UCSD-AML1 (cell line): ENCODE data around the gene PBXIP1.
"Not testable (repeated sequence)": the region's sequence is repeated elsewhere in the genome, so short reads cannot be mapped to it uniquely, and the experiment has no call there.

Source experiments
- DNase-seq: peaks from one replicate; lab custom pipeline; 2025; ENCODE audit not compliant: unreplicated experiment; lab: John Stamatoyannopoulos, UW

PBXIP1 gene

DNA sequence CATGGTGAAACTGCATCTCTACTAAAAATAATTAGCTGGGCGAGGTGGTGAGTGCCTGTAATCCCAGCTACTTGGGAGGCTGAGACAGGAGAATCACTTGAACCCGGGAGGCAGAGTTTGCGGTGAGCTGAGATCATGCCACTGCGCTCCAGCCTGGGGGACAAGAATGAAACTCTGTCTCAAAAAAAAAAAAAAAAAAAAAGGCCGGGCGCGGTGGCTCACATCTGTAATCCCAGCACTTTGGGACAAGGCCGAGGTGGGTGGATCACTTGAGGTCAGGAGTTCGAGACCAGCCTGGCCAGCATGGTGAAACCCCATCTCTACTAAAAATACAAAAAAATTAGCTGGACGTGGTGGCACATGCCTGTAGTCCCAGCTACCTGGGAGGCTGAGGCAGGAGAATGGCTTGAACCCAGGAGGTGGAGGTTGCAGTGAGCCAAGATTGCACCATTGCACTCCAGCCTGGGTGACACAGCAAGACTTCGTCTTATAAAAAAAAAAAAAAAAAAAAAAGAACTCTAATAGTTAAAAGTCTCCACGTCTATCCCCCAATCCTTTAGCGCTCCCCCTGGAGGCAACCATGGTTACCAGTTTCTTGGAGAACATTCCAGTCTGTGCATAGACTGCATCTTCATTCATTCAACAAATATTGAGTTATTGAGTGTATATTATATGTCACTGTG lies 39.5 kb upstream of the PBXIP1 start:
- peak; percentile 47 for DNase-seq

DNA sequence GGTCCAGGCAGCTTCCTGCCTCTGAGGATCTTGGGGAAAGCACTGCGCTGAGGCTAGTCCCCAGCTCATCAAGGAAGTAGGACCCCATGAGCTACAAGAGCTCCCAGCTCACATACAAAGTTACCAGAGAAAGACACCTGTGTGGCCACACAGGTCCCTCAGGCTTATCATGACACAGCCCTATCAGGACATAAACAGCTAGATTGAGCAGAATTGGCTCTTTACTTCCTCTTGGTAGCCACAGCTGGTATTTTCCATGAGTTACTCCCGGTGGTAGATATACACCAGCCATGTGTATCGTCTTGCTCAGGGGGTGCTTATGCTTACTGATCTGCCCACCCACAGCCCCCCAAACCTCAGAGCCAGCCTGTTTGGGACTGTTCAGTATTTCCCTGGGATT lies 38.7 kb upstream of the PBXIP1 start:
- no peak for DNase-seq

DNA sequence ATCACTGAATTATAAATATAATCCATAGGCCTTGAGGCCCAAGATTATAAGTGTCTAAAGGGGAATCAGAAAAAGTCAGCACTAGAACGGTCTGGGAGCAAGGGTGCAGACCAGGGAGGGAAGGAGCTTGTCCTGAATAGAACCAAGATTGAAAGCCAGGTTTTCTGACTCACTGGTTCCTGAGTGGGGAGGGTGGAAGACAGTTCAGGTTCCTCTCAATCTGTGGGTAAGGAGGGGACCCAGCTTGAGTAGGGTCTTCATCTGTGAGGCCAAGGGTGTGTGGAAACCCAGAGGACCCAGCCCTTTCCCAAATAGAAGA lies 38.3 kb upstream of the PBXIP1 start:
- DNase-seq = no peak

DNA sequence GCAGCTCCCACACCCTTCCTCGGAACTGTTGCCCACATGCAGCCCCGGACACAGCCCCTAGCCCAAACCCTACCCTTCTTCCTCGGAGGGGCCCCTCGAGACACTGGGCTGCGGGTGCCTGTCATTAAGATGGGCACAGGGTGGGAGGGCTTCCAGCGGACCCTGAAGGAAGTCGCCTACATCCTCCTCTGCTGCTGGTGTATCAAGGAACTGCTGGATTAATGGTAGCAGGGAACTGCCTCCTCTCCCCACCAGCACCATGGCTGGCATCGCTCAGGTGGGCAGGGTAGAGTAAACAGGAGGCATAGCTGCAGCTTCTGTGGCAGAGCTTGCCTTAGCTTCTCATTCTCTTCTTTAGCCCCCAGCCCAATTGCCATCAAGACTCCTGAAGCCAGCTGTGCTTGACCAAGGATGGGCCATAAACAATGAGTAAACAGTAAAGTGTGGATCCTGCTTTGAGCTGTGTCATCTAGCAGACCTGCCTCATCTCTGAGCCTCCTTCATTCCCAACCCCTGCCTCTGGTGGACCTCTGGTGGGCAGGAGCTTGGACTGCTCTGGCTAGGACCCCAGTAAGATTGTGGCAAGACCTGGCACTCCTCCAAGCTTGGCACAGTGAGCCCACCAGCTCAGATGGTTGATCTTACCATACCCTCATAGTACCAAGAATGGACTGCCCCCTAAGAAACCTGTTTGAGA lies 37.8 kb upstream of the PBXIP1 start, which contains the start of gene LENEP:
Gene LENEP, plus strand, starts transcription at position 15 of the 697 bp plus-strand sequence. Its CDS starts 22 bp downstream, at position 37.
- DNase-seq = no peak

DNA sequence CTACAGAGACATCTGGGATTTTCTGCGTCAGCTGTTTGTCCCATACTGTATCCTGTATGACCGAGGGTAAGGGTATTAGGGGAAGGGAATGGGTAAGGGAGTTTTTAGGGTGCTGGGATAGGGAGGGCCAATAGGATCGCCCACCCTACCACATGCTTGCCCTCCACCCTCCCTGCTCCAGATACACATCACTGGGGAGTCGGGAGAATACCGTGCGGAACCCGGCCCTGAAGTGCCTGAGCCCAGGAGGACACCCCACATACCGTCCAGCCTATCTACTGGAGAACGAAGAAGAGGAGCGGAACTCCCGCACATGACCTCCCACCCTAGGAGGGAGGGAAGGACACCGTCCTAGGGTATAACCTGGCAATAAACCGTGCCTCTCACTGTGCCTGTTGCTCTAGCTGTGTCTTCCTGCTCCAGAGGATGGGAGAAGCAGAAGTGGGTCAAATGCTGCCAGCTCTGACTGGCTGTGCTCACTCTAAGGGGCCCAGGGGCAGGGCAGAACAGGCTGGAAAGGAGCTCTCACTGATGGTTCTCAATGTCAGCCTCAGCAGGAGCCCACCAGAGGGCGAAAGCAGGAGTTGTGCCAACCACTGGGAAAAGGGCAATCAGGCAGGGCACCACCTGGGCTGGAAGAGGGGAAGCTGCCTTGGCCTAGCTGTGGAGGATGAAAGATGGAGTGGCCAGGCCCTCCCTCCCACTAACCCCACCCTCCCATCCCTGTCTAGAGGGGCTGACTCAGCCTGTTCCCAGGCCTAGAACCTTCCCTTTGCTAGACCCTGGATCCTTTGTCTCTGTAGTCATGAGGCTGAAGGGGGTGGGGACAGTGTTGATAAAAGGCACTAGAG lies 37.0 kb upstream of the PBXIP1 start:
- DNase-seq = peak; percentile 39

DNA sequence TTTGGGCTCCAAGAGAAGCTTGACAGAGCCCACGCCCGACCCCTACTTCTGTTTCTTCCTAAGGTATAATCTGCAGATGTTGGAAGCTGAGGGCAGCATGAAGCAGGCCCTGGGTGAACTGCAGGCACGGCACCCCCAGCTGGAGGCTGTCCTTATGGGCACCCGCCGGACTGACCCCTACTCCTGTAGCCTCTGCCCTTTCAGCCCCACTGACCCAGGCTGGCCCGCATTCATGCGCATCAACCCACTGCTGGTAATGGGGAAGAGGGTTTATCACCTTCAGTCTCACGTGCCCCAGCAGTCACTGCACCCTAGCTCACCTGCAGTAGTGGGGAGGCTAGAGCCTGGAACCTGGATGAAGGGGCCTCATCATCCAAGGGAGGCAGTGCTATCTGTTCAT lies 34.4 kb upstream of the PBXIP1 start:
- DNase-seq = no peak

DNA sequence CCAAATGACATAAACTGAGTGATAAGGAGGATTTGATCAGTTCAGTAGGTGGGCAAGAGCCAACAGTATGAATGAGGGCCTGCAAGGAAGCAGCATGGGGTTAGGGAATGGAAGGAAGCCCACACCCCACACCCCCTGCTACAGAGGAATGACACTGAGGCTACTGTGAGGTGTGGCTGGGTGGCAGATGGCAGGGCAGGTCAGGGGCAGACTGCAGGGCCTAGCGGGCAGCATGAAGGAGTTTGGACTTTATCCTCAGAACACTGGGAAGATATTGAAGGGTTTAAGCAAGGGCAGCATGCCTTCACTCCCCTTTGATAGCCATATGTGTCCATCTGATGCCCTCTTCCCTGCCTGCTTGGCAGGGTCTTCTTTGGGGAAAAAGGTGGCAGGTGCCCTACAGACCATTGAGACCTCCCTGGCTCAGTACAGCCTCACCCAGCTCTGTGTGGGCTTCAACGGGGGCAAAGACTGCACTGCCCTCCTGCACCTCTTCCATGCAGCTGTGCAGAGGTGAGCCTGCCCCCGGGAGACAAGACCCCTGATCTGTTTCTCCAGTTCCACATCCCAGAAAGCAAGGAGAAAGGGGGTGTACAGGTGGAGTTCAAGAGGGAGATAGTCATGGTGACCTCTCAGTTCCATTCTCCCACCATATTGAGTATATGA lies 33.4 kb upstream of the PBXIP1 start:
- DNase-seq = no peak

DNA sequence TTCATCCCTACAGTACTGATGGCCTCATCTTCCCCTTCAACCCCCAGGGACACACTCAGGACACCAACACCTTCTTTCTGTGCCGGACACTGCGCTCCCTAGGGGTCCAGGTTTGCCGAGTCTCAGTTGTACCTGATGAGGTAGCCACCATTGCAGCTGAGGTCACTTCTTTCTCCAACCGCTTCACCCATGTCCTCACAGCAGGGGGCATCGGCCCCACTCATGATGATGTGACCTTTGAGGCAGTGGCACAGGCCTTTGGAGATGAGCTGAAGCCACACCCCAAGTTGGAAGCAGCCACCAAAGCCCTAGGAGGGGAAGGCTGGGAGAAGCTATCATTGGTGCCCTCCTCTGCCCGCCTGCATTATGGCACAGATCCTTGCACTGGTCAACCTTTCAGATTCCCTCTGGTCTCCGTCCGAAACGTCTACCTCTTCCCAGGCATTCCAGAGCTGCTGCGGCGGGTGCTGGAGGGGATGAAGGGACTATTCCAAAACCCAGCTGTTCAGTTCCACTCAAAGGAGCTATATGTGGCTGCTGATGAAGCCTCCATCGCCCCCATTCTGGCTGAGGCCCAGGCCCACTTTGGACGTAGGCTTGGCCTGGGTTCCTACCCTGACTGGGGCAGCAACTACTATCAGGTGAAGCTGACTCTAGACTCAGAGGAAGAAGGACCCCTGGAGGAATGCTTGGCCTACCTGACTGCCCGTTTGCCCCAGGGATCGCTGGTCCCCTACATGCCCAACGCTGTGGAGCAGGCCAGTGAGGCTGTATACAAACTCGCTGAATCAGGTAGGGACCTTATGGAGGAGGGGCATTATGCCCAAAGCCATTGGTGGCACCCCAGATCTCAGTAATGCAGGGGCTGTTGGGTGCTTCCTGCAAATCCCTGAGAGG lies 32.4 kb upstream of the PBXIP1 start:
- peak; percentile 29 for DNase-seq

DNA sequence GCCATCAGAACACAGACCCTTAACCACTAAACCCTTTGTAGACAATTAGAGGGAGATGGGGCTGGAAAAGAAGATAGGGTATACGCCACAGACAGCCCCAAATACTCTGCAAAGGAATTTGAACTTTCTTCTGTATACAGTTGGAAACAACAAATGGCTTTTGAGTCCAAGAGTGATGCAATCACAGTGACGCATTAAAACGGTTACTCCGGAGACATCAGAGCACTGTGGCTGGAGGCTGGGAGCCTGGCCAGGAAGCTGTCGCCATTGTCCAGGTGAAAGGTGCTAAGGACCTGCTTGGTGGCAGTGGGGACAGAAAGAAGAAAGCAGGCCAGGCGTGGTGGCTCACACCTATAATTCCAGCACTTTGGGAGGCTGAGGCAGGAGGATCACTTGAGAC lies 31.4 kb upstream of the PBXIP1 start:
- no peak for DNase-seq

DNA sequence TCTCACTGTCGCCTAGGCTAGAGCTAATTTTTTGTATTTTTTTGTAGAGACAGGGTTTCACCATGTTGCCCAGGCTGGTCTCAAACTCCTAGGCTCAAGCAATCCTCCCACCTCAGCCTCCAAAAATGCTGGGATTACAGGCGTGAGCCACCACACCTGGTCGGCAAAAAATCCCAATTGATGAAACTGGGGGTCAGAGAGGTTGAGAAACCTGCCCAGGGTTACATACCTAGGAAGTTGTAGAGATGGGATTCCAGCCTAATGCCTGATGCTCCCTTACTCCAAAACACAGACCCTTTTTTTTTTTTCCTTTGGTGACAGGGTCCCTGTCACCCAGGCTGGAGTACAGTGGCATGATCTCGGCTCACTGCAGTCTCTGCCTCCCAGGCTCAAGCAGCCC lies 30.8 kb upstream of the PBXIP1 start:
- not testable (repeated sequence) for DNase-seq

DNA sequence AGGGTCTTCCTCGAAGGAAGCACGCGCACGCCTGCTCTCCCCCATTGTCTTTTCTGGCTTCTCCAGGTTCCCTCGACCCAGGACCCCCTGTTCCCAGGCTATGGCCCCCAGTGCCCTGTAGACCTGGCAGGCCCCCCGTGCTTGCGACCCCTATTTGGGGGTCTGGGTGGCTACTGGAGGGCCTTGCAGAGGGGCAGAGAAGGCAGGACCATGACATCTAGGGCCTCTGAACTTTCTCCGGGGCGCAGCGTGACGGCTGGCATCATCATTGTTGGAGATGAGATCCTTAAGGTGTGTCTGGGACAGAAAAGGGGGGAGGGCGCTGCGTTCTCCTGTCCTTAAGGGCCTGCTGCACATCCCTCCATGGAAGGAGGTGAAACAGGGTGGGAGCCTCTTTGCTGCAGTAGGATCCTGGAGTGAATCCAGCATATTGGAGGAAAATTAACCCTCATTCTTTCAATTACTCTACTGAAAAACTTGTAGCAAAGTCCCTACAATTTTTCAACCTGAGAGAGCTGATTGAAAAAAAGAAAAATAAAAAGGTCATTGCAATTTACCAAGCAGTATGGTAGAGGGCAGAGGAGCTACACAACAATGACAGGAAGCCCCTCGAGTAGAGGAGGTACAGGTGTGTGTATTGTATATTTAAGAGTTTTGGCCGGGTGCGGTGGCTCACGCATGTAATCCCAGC lies 28.0 kb upstream of the PBXIP1 start:
- DNase-seq = no peak

DNA sequence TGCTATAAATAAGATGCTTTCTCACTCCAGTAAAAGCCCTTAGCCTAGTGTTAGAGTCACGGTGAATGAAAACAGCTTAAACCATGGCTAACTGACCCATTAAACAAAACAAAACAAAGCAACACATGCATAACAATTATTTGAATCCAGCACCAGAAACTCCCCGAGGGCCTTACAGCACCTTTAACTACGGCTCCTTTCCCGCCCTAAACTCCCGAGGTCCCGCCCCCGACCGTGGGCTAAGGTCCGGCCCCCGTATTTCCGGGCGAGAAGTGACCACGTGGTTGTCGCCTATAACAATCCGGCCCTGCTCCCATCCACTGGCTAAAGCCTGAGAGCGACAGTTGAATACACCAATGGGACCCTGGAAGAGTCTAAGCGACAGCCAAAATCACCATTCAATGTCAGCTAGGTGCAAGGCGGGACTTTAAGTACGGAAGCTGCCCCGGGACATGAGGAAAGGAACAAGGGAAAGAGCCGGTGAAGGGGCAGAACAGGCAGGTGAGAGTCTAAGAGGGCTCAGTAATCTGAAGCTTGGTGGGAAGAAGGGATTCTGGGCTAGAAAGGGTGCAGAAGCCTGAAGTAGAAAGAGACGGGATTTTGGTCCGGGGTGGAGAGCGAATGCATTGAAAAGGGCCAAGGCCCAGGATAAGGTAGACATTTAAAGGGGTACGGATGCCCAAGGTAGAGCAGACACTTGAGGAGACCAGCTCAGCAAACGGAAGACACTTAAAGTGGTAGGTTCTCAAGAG lies 27.2 kb upstream of the PBXIP1 start, which contains the start of gene FLAD1:
Gene FLAD1, plus strand, starts transcription at position 448 of the 752 bp plus-strand sequence. CDS start 351 bp downstream, outside the sequence.
- peak; percentile 92 for DNase-seq

DNA sequence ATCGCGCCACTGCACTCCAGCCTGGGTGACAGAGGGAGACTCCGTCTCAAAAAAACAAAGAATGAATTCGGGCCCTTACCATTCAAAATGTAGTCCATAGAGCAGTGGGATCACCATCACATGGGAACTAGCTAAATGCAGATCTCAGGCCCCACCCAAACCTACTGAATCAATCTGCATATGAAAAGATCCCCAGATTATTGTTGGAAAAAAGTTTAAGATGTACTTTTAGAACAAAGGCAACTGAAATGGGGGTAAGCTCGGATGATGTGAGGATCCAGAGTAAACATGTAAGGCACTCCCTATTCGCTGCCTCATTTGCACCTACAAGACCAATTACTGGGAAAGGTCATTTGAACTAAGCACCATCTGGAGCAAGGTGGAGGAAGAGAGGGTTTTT lies 26.4 kb upstream of the PBXIP1 start:
- no peak for DNase-seq

DNA sequence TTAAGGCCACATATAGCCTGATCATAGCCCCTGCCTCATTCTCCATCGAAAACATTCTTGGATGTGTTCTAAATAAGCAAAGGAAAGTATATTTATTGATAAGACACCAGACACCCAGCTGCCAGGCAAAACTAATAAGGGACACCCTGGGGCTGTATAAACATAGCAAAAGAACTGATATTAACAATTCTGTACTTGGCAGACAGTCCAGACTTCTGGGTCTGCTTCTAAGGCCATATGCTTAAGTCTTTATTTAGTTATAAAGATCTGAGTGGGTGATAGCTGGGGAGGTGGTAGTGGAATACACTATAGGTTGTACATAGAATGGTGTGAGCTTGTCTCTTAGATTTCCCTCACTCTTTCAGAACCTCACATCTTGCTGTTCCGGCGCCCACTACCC lies 22.5 kb upstream of the PBXIP1 start:
- DNase-seq = no peak

DNA sequence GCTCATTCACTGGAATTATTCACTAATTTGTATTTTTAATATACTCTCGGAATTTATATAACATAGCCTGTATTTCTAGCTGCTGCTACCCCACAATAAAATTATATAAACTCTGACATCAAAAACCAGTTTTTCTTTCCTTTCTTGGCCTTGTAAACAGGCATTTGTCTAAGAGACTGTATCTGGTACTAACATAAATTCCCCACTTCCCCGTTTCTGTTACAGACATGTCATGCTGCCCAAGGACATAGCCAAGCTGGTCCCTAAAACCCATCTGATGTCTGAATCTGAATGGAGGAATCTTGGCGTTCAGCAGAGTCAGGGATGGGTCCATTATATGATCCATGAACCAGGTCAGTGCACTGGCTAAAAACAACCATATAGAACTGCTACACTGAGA lies 21.9 kb upstream of the PBXIP1 start:
- not testable (repeated sequence) for DNase-seq

DNA sequence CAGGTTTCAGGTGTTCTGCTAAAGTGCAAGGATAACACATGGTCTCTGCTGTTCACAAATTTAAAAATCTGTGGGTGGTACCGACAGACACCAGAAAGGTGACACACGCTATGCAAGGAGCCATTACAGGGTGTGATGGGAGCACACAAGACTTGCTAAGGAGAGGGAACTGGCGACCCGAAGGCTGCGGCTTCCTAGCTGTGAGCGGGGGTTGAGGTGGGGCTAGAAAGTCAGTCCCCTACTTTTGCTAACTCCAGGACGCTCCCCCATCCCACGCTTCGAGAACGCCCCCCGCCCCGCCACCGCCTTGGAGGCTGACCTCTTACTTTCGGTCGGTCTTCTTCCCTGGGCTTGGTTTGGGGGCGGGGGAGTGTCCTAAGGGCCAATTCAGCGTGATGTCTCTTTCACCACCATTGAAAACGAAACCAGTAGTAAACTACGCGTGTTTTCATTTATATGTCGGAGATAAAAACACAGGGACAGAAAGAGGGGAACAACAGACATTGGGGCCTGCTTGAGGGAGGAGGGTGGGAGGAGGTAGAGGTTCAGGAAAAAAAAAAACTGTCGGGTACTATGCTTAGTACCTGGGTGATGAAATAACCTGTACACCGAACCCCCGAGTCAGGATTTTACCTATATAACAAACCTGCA lies 19.6 kb upstream of the PBXIP1 start:
- peak; percentile 63 for DNase-seq

DNA sequence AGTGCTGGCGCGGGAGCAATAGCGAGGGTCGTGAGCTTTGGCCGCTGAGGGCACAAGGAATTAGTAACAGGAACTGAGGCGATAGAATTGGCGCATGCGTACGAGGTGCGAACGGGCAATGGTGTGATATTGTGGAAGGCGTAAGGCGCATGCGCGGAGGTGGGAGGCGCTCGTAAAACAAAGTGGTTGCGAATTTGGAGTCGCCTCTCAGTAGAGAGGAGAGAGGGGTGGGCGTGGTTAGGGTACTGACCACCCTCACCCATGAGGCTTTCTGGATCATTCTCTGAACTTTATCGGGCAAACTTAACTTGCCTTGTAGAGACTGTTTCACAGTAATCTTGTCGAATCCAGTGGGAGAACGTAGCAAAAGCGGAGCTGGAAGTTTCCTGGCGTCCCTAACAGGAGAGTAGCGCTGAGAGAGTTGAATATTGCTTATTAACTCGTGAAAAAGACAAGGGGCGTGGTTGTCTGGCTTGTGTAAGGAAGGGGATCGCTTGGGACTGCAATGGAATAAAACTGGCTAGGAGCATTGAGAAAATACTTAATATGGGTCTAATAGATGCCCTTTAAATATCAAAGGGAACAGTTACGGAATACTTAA lies 19.0 kb upstream of the PBXIP1 start:
- DNase-seq = peak; percentile 97
